ENCODE data around the gene EEFSEC.

EEFSEC gene

GRCh38 chr3:128296469-128297251 lies 143.4 kb downstream of the EEFSEC start:
- no peak for DNase-seq

GRCh38 chr3:128297401-128298138 lies 144.3 kb downstream of the EEFSEC start:
- no peak for DNase-seq

- DNase-seq: no peak
Measured at GRCh38 chr3:128301186-128302023, 148.1 kb downstream of the EEFSEC start.

GRCh38 chr3:128306481-128306880 lies 153.2 kb downstream of the EEFSEC start:
- DNase-seq: no peak

- DNase-seq: no peak
Measured at GRCh38 chr3:128307029-128307633, 153.8 kb downstream of the EEFSEC start.

GRCh38 chr3:128307781-128308469 lies 154.6 kb downstream of the EEFSEC start:
- DNase-seq: no peak

GRCh38 chr3:128309026-128309425 lies 155.7 kb downstream of the EEFSEC start:
- DNase-seq: no peak

- no peak for DNase-seq
Measured at GRCh38 chr3:128310286-128311058, 157.2 kb downstream of the EEFSEC start.

GRCh38 chr3:128311441-128311844 lies 158.2 kb downstream of the EEFSEC start:
- no peak for DNase-seq

GRCh38 chr3:128312271-128312670 lies 159.0 kb downstream of the EEFSEC start:
- DNase-seq: no peak

GRCh38 chr3:128313071-128313725 lies 159.9 kb downstream of the EEFSEC start:
- DNase-seq: no peak

GRCh38 chr3:128313935-128314334 lies 160.7 kb downstream of the EEFSEC start:
- DNase-seq: no peak

GRCh38 chr3:128315313-128315712 lies 162.0 kb downstream of the EEFSEC start:
- DNase-seq: no peak

GRCh38 chr3:128316481-128316891 lies 163.2 kb downstream of the EEFSEC start:
- peak; percentile 58 for DNase-seq

GRCh38 chr3:128317101-128317697 lies 163.9 kb downstream of the EEFSEC start:
- no peak for DNase-seq

GRCh38 chr3:128317698-128318231 lies 164.5 kb downstream of the EEFSEC start:
- no peak for DNase-seq

GRCh38 chr3:128318275-128318941 lies 165.1 kb downstream of the EEFSEC start:
- no peak for DNase-seq

- DNase-seq: no peak
Measured at GRCh38 chr3:128319107-128319506, 165.8 kb downstream of the EEFSEC start.

- no peak for DNase-seq
Measured at GRCh38 chr3:128319741-128320141, 166.5 kb downstream of the EEFSEC start.

Data from activated CD4-positive, alpha-beta T cell treated with anti-CD3 and anti-CD28 coated beads, Interleukin-10, Interleukin-2, amounts not matched to agents 100 ng/mL and 50 ng/mL, durations not matched to agents 16 hours and 8 hours (primary cell).